ENCODE results near the gene HOXC5. TPM values are rescaled to one million over a fixed set of nuclear protein-coding genes. Genes with fewer than 3 reads are reported as not detected.

The HOXC5 gene
- total and polyA plus RNA-seq, 2 donors (not counting 1 experiment from before 2014, with no cell fraction given) = not detected

DNA sequence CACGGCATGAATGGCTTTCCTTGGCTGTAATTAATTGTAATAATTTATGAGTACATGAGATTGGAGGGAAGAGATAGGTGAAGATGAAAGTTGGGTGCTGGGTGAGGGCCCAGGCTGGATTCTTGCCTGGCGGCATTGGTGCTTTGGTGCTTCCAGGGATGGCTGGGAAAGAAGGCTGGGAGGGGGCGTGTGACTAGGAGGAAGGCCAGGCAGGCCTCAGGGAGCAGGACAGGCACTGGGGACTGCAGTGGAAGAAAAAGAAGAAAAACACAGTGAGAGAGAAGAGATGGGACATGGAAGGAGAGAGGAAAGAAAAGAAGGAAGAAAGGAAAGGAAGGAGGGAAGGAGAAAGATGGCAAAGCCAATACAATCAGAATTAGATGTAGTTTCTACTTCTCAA, 29.2 kb upstream of the HOXC5 start:
- H3K27ac Mint-ChIP-seq = peak overlapping the region; percentile 17
- H3K9me3 Mint-ChIP-seq (ENCODE audit: insufficient read depth) = no peaks in the 10 kb centered on the region
- peaks cover 75% of the 10 kb centered on the region for H3K27me3 Mint-ChIP-seq
- Histone ChIP-seq H3K36me3 (replicated peaks in 1 of 2; ENCODE audit: control extremely low read depth in 1 of 2, control insufficient read depth in 1 of 2, extremely low read depth in 1 of 2, insufficient read depth in 2 of 2, low read length in 1 of 2) (no peaks in the 10 kb centered on the region), H4K20me1 (ENCODE audit: control insufficient read depth, insufficient read depth, low read length, poor library complexity, severe bottlenecking) (no peaks in the 10 kb centered on the region), H3K4me3 (ENCODE audit: control extremely low read depth in 1 of 5, extremely low read depth in 1 of 5, insufficient read depth in 1 of 5, low read depth in 2 of 5, low read length in 4 of 5) (no peak overlapping the region), H3K9ac (ENCODE audit: low read length) (no peak overlapping the region), H3K4me2 (replicated peaks; ENCODE audit: low read depth, low read length, poor library complexity, severe bottlenecking) (no peak overlapping the region), H3K27ac (ENCODE audit: low read length in 2 of 2) (no peak overlapping the region), H3K27me3 (replicated peaks in 1 of 4; ENCODE audit: control extremely low read depth in 1 of 4, control insufficient read depth in 3 of 4, insufficient read depth in 4 of 4, low read length in 3 of 4) (peaks cover 0 to 98% (median 83%) of the 10 kb centered on the region in 4 experiments), H3K9me3 (ENCODE audit: control extremely low read depth in 1 of 3, control insufficient read depth in 2 of 3, insufficient read depth in 1 of 3, low read length in 2 of 3) (peaks cover 0 to 54% (median 0%) of the 10 kb centered on the region in 3 donors), H3K79me2 (ENCODE audit: control insufficient read depth, insufficient read depth, low read length) (no peaks in the 10 kb centered on the region), H3K4me1 (ENCODE audit: control insufficient read depth in 2 of 2, insufficient read depth in 2 of 2, low read length in 2 of 2) (peaks cover 25 to 55% of the 10 kb centered on the region in 2 donors), H2AFZ (ENCODE audit: insufficient read depth, low read depth, low read length, poor library complexity, severe bottlenecking) (no peak overlapping the region)
- intact Hi-C loops (cut with micrococcal nuclease) = loop anchor here (10.0 kb wide), 1 partner anchor 361 kb away; the partner anchor contains the start of gene GPR84
- ATAC-seq (ENCODE audit: low read depth) (no peak), DNase-seq (no peak)
- TF ChIP-seq EZH2 (IDR thresholded peaks at IDR 0.05; ENCODE audit: borderline replicate concordance, insufficient read depth, low read depth, low read length, poor library complexity, severe bottlenecking) (no peak), CTCF (IDR thresholded peaks at IDR 0.05) (no peak)
- no peak overlapping the region for H3K4me3 Mint-ChIP-seq
- ChIA-PET CTCF (interaction anchor here (0.6 to 6.4 kb wide), 8 partner anchors 14 to 294 kb away, joined by 3 to 159 read pairs (median 7); partner anchors contain the start of gene HOXC5), POLR2A (no interaction called here)
- 32% methylated on average over 2 of the region's 3 CpGs for WGBS (ENCODE audit: insufficient coverage)
- H3K4me1 Mint-ChIP-seq = peaks cover 17% of the 10 kb centered on the region

GRCh38 chr12:54004063-54004840, 28.6 kb upstream of the HOXC5 start:
- ChIA-PET POLR2A (interaction anchor here (0.6 kb wide), 1 partner anchor 50 kb away, joined by 6 read pairs; no protein-coding TSS in a partner anchor), CTCF (interaction anchor here (0.6 to 6.4 kb wide), 12 partner anchors 13 to 293 kb away, joined by 3 to 159 read pairs (median 4); partner anchors contain the start of gene HOXC5)
- Histone ChIP-seq H3K4me1 (ENCODE audit: control insufficient read depth in 2 of 2, insufficient read depth in 2 of 2, low read length in 2 of 2) (peaks cover 28 to 57% of the 10 kb centered on the region in 2 donors), H3K27me3 (replicated peaks in 1 of 4; ENCODE audit: control extremely low read depth in 1 of 4, control insufficient read depth in 3 of 4, insufficient read depth in 4 of 4, low read length in 3 of 4) (peaks cover 0 to 95% (median 79%) of the 10 kb centered on the region in 4 experiments), H3K27ac (ENCODE audit: low read length in 2 of 2) (no peak overlapping the region), H3K9ac (ENCODE audit: low read length) (no peak overlapping the region), H2AFZ (ENCODE audit: insufficient read depth, low read depth, low read length, poor library complexity, severe bottlenecking) (no peak overlapping the region), H3K4me2 (replicated peaks; ENCODE audit: low read depth, low read length, poor library complexity, severe bottlenecking) (no peak overlapping the region), H3K79me2 (ENCODE audit: control insufficient read depth, insufficient read depth, low read length) (no peaks in the 10 kb centered on the region), H3K9me3 (ENCODE audit: control extremely low read depth in 1 of 3, control insufficient read depth in 2 of 3, insufficient read depth in 1 of 3, low read length in 2 of 3) (peaks cover 0 to 52% (median 0%) of the 10 kb centered on the region in 3 donors), H4K20me1 (ENCODE audit: control insufficient read depth, insufficient read depth, low read length, poor library complexity, severe bottlenecking) (no peaks in the 10 kb centered on the region), H3K36me3 (replicated peaks in 1 of 2; ENCODE audit: control extremely low read depth in 1 of 2, control insufficient read depth in 1 of 2, extremely low read depth in 1 of 2, insufficient read depth in 2 of 2, low read length in 1 of 2) (no peaks in the 10 kb centered on the region), H3K4me3 (ENCODE audit: control extremely low read depth in 1 of 5, extremely low read depth in 1 of 5, insufficient read depth in 1 of 5, low read depth in 2 of 5, low read length in 4 of 5) (no peak overlapping the region)
- TF ChIP-seq CTCF (IDR thresholded peaks at IDR 0.05) (no peak), EZH2 (IDR thresholded peaks at IDR 0.05; ENCODE audit: borderline replicate concordance, insufficient read depth, low read depth, low read length, poor library complexity, severe bottlenecking) (no peak)
- Mint-ChIP-seq H3K9me3 (ENCODE audit: insufficient read depth) (no peaks in the 10 kb centered on the region), H3K27ac (no peak overlapping the region), H3K4me1 (peaks cover 20% of the 10 kb centered on the region), H3K4me3 (no peak overlapping the region), H3K27me3 (peaks cover 71% of the 10 kb centered on the region)
- ATAC-seq (ENCODE audit: low read depth) (no peak), DNase-seq (no peak)
- intact Hi-C loops (cut with micrococcal nuclease) = loop anchor here (10.0 kb wide), 1 partner anchor 361 kb away; the partner anchor contains the start of gene GPR84
- WGBS (ENCODE audit: insufficient coverage) = 24% methylated on average over 10 of the region's 20 CpGs
